ENCODE measurements around the gene TXNDC2. TPM values are rescaled to one million over a fixed set of nuclear protein-coding genes. Genes with fewer than 3 reads are reported as not detected.

Gene TXNDC2
- total RNA-seq, 4 donors from 2014 or later: 0.33 TPM; not detected in 3

DNA sequence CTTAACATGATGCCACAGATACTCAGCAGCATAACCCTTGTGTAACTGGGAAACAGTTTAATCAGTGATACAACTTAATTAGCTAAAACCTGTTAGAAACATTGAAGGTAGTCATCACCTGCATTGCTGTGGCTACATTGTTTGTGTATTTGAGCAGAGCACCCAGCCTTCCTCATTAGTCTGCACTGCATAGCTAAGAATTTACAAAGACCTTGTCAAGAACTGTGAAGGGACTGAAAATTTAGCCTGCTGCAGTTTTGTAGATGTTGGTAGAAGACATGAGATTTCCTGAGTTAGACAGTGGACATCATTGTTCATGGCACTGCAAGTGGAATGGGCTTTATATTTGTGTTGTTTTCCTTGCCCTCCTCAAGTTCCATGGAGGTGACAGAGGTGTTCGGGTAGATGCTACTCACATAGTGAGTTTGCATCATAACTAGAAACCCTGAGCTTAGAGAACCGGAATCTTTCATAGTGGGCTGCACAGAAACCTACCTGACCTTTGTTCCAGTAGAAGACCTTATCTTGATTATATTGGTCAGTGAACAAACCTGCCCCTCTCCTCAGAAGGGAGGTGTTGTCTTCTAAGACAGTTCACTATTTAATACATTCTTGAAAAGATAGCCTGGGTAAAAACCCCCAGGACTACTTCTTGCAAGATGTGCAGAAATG is 40.6 kb downstream of the TXNDC2 start:
- TF ChIP-seq, protein P1, sequence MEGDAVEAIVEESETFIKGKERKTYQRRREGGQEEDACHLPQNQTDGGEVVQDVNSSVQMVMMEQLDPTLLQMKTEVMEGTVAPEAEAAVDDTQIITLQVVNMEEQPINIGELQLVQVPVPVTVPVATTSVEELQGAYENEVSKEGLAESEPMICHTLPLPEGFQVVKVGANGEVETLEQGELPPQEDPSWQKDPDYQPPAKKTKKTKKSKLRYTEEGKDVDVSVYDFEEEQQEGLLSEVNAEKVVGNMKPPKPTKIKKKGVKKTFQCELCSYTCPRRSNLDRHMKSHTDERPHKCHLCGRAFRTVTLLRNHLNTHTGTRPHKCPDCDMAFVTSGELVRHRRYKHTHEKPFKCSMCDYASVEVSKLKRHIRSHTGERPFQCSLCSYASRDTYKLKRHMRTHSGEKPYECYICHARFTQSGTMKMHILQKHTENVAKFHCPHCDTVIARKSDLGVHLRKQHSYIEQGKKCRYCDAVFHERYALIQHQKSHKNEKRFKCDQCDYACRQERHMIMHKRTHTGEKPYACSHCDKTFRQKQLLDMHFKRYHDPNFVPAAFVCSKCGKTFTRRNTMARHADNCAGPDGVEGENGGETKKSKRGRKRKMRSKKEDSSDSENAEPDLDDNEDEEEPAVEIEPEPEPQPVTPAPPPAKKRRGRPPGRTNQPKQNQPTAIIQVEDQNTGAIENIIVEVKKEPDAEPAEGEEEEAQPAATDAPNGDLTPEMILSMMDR (IDR thresholded peaks at IDR 0.05; ENCODE audit: low read depth): no peak

DNA sequence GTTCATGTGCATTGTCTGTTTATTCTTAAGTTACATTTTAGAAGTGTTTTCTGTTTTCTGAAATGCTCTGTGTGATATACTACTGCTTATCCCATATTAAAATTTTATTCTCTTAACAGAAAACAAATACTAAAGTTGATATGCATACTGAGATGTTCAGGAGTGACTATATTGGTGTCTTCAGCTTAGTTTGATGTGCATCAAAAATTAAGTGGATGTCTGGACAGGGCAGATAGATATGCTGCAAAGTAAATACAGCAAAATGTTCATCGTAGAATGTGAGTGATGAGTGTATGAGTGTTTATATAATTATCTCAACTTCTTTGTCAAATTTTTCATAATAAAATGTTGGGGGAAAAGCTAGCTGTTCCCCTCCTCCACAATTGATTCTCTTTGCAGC is 41.2 kb downstream of the TXNDC2 start:
- TF ChIP-seq, protein P1 (IDR thresholded peaks at IDR 0.05; ENCODE audit: low read depth): no peak

DNA sequence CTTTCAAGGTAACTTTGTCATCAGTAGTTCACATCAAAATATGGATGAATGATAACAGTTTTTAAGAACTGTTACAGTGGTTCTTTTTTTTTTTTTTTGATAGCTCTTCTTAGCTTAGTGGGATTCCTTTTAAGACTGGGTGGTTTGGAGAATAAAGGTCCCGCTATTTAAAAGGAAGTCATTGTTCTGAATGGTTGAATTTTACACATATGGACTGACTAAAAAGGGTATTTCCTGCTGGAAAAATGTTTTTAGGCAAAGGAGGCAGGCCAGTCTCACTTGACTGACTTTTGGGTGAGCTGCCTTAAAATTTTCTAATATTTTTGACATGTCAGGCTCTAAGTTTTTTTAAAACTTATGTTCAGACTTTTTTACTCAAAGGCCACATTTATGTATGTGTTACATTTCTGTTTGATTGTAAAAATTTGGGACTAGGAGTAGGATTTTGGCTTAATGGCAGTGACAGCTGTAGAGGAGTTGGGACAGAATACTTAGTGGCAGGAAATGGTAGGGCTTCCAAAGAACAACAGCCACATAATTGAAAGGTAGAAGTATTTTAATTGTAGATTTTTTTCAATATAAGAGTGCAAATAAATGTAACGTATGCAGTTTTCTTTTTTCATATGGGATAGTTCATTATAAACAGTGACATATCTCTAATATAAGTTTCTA is 41.8 kb downstream of the TXNDC2 start:
- TF ChIP-seq, protein P1 (IDR thresholded peaks at IDR 0.05; ENCODE audit: low read depth): no peak

DNA sequence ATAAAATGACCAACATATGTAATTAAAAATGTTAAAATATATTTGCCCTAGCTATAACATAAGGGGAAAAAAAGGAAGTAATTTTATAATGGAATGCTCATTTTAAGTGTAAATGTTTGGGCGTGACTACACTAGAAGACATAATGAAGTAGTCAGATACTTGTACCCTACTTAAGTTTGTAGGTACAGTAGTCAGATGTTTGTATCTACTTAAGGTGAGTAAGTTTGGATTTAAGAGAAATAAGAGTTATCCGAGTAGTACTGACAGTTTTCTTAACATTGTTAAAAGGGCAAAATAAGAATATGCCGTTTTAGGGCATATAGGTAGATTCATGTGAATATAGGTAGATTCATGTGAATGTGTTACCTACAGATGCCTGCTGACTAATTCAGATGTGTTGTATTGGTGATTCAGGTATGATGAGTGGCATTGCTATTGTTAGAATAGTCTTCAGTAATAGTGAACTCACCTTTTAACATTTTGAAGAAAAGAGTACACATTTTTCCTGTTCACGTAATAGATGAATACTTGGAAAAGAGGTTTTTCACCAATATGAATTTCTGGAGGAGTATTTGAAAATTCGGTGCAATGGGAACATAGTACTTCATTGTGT is 43.0 kb downstream of the TXNDC2 start:
- TF ChIP-seq, protein P1 (IDR thresholded peaks at IDR 0.05; ENCODE audit: low read depth): no peak

DNA sequence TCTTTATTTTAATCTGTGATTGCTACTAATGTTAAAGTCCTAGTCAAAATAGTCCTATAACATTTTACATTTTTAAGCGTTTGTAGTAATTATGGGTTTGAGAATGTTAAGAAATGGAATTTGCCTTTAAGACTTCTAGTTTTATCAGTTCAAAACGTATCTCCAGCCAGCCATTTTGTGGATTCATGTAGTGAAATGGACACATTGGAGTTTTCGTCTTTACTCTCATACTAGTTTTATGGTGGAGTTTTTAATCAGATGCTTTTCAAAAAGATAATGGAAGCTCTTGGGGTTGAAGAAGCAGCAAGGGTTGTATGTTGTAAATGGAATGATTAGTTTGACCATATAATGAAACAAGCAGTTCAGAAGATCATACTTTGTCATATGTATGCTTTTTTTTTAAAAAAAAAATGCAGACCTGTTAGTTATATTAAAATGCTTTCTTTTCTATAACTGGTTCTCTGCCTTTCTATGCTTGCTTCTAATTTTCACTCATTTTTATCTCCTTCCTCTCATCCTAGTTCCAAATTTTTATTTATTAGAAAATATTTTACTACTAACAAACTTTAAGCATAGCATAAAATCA is 44.6 kb downstream of the TXNDC2 start:
- TF ChIP-seq, protein P1 (IDR thresholded peaks at IDR 0.05; ENCODE audit: low read depth): no peak

DNA sequence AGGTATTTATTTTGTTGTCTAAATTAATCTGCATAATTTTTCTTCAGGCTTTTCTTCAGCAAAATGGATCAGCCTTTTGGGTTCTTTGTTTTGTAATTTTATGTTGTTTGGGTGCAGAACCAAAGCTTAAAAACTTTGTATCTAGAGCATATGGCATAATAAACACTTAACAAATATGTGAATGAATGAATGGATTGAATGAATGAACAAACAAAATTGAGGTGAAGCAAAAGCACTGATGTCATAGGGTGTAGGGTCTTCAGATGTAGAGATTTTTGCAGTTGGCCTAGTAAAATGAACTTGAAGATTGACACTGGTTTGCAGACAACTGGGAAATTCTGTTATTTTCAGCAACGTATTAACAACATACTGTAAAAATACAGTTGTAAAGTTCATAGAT is 45.4 kb downstream of the TXNDC2 start:
- TF ChIP-seq, protein P1 (IDR thresholded peaks at IDR 0.05; ENCODE audit: low read depth): no peak

DNA sequence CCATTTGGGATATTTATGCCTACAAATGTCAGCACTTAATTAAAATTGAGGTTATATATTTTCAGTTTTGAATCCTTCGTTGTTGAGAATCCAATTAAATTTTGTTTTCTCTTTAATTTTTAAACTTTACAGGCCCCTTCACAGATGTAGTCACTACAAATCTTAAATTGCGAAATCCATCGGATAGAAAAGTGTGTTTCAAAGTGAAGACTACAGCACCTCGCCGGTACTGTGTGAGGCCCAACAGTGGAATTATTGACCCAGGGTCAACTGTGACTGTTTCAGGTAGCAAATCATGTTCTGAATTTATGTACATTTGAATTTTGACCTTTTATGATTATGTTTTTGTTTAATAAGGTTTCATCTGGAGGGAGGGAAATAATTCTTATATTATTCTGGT is 45.9 kb downstream of the TXNDC2 start:
- TF ChIP-seq, protein P1 (IDR thresholded peaks at IDR 0.05; ENCODE audit: low read depth): no peak

All from subcutaneous adipose tissue (tissue), 4 donors.